Occipital lobe (tissue), 2 donors: ENCODE measurements around the gene POC1B. TPM values are rescaled to one million over a fixed set of nuclear protein-coding genes. Genes with fewer than 3 reads are reported as not detected.

Experiments
- DNase-seq: peaks from one replicate; lab custom pipeline; 2025; lab: John Stamatoyannopoulos, UW
- total RNA-seq: library from RNA; depleted of rRNA; stranded (reverse); fragments of >200 nt; gene quantifications from one replicate; pipeline ENCODE4 v1.2.3, GENCODE V29; 2014

The POC1B gene
- total RNA-seq, 1 donor from 2014 or later = 15.6 TPM

DNA sequence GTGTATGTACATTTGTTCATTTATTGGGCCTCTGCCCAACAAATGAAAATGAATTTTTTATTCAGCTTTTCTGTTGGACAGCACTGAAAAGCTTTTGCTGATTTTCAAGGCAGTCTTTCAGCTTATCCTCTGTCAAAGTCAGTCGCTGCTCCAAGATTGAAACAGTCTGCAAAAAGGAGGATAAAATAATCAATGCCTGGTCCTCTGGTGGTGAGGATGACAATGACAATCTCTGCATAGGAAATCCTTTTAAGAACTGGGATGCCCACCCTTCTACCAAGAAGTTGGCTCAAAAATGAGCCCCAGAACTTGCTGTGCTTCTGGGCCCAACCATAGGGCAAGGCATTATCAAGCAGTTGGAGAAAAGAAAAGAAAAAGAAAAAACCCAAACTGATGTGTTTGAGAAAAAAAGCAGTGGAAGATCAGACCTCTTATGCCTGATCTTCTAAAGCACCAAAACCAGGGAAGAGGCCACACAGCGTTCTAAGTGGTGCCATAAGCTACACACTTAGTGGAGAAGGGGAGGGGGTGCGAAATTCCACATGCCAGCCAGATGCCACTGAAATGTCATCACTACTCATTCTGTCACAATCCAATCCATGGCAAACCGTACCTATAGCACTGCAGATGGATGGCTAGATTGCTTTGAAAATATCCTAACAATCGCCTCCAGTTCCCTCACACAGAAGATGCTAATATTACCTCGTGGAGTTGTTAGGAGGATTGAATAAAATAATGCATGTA lies 104.6 kb downstream of the POC1B start:
- no peak for DNase-seq

DNA sequence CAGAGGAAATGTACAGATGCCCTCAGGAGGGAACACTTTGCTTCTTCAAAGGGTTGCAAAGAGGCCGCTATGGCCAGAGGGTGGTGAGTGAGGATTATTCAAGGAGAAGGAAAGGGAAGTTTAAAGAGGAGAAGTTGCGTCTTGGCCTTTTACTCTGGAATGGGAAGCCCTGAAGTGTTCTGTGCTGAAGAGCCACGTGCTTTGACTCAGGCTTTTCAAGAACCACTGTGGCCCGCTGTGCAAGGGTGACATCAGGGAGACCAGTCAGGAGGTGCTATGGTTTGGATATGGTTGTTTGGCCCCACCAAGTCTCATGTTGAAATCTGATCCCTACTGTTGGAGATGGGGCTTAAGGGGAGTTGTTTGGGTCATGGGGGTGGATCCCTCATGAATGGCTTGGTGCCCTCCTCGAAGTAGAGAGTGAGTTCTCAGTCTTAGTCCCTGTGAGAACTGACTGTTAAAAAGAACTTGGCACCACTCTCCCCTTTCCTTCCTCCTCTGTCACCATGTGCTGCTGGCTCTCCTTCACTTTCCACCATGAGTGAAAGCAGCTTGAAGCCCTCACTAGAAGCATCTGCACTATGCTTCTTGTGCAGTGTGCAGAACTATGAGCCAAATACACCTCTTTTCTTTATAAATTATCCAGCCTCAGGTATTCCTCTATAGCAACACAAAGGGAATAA lies 107.5 kb downstream of the POC1B start:
- DNase-seq = no peak

DNA sequence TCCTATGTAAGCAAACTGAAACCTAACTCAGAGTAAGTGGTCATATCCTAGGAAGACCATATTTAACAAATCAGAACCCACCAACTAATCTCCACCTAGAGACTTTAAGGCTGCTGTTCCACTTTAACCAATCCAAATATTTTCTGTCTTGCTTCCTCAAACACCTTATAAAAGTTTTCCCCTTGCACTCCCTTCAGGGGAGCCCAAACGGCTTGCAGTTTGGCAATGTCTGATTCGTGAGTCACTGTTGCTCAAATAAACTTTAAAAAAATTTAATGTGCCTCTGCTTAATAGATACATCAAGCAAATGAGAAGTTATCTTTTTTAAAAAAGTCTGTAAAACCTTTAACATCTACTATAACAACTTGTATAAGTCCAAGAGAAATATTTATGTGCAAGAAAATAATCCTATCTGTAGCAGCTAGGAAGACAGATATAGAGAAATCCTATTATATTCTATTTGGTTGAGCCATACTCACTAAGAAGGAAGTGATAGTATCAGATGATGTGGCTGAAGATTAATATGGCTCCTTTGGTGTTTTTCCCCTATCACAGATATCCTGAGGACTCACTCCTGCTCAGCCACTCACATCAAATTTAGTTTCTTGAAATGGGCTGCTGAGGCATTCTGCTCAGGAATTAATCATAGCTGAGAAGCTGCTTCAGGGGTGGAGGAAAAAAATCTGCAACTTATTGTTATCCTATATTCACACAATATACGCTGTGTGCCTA lies 108.4 kb downstream of the POC1B start:
- no peak for DNase-seq

DNA sequence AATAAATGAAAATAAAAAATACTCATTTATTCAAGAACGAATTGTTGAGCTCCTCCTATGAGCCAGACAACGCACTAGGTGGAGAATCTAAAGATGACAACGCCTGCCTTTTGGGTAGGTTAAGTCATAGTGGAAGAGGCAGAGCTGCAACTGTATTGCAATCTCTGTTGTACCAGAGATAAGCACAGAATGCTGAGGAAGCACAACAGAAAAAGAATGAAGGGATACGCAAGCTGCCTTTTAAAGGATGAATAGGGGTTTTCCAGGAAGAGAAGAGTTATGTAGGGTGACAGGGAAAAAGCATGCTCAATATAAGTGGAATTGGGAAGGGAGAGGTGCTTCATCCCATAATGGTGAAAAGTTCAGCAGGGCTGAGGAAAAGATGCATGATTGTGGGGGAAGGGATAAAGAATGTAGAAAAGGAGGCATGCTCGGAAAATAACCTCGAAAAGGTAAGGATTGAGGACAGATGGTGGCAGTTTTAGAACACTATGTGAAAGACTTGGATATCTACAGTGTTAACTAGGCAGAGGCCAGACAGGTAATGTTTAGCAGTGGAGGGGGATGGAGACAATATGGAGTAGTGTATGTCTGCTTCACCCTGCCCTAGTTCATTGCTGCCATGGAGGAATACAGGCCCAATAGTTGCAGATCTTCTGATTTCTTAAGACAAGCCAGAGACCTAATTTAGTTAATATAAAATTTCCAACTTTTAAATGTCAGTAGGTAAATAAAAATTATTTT lies 109.6 kb downstream of the POC1B start:
- DNase-seq = no peak

DNA sequence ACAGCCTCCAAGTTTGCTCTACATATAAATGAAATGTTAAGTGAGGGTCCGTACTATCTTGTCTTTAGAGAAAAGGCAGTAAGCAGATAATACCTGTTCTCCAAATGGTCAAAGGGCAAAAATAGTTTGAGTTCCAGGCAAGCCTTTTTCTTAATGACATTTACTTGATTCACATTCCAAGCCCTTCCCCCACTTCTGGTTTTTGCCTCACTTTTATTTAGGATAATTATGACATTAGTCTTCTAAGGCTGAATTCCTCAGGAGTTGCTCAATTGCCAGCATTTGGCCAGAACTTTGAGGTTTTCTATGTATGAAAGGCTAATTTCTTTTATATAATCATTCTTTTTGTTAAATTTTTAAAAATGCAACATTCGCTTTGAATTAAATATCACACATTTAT lies 111.0 kb downstream of the POC1B start:
- DNase-seq = no peak

DNA sequence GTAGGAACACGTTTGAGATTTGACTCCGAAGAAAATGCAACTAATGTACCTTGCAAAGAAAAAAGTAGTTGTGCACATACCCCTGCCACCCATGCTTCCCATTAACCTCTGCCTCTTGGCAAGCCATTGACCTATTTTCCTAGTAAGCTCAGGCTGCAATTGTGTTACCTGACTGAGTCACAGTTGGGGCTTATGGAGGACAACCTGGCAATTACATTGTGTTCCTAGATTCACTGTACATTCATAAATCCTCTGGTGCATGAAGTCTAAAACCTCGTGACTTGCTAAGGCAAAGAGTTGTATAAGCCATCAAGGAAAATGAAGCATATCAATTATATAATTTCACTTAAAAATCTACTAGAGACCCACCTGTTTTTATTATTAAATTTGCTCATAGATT lies 111.5 kb downstream of the POC1B start:
- DNase-seq = no peak

DNA sequence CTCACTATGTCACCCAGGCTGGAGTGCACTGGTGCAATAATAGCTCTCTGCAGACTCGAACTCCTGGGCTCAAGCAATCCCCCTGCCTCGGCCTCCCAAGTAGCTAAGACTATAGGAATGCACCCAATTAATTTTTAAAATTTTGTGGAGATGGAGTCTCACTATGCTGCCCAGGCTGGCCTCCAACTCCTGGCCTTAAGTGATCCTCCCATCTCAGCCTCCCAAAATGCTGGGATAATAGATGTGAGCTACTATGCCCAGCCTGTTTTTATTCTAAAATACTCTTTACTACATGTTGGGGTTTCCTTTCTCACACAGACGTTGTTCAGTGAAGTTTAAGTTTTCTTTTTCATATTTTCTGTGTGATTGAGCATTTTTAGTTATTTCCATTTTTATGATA lies 112.6 kb downstream of the POC1B start:
- DNase-seq = no peak

DNA sequence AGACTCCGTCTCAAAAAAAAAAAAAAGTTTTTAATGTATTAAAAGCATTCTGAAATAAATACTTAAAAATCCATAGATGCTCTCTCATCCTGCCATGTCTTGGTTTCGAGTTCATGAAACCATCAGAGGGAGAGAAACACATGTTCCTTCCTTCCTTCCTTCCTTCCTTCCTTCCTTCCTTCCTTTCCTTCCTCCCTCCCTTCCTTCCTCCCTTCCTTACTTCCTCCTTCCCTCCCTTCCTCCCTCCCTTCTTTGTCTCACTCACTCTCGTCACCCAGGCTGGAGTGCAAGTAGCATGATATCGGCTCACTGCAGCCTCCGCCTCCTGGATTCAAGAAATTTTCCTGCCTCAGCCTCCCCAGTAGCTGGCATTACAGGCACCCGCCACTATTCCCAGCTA lies 113.2 kb downstream of the POC1B start:
- DNase-seq = no peak

DNA sequence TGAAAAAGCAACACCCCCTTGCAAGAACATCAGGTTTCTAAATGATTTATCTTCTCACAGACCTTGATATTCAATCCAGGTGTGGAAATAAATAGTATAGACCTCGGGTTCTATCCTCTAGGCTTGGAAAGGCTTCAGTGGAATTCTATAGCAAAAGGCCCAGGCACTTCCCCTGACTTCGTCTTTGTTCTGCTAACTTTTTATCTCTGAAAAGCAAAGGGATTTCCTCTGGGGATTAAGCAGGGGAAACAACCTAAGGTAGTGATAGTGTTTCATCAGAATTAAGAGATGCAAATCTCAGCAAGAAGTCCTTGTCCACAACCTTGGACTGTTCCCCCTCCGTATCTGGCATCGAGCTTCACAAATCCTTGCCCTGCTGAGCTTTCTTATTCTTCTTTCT lies 114.0 kb downstream of the POC1B start:
- no peak for DNase-seq

DNA sequence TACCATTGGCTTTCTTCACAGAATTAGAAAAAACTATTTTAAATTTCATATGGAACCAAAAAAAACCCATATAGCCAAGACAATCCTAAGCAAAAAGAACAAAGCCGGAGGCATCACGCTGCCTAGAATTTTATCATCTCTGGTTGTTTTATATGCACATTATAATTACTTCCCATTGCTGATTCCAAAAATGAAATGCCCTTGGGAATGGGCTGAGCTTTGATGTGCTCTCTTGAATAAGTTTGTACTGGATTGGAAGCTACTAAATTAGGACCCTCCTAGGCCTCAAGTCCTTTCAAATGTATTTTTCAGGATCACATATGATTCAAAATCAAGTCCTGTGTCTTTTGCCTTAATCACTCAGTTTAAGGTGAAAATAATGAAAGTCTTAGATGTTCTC lies 114.6 kb downstream of the POC1B start:
- DNase-seq = no peak

DNA sequence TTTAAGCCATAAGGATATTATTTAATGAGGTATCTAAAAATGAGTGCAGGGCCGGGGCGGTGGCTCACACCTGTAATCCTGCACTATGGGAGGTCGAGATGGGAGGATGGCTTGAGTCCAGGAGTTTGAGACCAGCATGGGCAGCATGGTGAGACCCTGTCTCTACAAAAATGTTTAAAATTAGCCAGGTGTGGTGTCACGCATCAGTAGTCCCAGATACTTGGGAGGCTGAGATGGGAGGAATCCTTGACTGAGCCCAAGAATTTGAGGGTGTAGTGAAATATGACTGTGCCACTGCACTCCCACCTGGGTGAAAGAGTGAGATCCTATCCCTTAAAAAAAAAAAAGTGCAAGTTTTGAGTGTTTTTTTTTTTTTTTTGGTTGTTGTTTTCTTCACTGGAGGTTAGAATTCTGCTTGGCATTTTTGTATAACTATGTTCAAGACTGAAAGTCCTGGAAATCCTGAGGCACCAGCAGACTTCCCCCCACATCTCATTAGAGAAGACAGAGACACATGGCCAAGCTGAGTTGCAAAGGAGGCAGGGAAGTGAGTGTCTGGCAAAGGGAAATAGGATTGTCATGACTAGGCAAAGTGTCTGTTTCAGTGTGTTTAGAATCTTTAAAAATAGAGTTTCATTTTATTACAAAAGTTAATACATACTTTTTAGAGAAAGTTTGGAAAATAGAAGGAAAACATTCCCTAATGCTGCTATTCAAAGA lies 120.1 kb downstream of the POC1B start:
- no peak for DNase-seq

DNA sequence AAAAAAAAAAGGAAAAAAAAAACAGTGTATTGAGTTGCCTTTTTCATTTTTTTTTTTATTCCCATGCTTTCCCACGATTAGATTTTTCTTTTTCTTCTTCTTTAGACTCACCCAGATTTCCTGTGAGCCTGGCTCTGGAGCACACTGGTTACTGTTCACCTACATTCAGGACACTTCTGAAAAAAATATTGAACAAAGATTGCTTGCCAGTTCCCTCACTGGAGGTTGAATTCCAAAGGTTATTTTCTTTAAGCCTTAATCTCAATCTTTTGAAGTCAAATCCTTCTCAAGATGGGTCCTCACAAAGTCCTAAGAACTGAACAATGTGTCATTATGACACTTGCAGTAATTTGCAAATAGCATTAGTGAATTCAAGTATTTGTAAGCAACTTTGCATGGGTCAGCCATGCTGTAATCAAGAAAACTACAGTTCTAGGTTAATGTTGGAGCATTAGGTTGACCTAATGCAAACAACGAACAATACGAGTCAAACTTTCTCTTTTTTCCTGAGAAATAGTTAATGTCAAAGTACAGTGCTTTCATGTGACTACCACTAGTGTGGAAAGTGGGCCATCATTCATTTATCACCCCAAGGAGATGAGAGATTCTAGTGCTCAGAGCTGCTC lies 124.3 kb downstream of the POC1B start:
- DNase-seq = no peak

DNA sequence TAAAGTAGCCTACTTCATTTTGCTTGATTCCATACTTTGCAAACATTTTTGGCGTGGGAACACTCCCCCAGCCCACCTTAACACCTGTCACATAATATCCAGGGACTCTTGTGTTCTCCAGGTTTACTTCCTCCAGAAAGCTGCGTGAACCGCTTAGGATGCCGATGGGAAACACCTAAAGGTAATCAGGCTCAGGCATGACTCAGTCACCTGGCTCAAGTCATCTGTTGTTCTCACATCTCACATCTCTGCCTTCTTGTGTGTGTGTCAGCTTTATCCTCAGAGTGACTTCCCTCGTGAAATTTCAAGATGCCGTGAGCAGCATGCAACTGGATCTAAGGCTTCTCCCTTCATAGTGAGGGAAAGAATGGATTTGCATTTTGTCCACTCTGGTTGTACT lies 125.4 kb downstream of the POC1B start:
- no peak for DNase-seq

DNA sequence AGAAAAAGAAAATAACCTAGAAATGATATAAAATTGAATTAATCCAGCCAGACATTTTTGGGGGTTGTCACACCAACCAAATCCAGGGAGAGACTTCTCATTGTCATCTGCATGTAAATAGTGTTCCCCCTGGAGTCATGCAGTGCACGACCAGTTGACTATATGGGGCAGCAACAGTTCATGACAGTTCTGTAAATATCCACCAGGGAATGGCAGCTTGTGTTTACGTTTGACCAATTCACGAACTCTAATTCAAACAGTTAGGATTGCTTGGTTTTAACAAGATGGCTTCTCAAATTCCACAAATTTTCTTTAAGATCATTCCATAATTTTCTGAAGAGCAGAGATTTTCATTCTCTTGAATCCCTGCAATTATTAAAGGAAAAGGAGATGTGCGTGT lies 130.1 kb downstream of the POC1B start:
- no peak for DNase-seq

DNA sequence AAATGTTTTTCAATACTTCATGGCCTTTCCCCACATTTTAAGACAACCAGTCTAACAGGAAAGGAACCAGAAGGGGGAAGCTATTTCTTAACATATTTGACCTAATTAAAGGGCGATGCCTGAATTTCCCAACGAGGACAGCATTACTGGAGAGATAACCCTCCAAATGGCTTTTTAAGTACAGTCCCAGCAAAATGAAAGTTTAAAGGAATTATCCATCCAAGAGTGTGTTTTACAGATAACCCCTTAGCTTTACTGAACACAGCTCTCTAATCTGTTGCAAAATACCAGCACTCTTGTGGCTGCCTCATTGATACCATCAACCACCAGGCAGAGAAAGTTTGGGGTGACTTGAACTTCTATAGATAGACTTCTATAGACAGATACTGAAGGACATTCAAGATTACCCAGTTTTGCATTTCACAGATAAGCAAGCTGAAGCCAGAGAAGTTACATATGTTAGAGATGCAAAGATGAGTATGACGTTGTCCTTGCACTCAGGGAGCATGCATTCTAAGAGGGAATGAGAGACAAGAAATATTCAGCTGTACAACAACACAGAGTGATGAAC lies 132.2 kb downstream of the POC1B start:
- DNase-seq = no peak

DNA sequence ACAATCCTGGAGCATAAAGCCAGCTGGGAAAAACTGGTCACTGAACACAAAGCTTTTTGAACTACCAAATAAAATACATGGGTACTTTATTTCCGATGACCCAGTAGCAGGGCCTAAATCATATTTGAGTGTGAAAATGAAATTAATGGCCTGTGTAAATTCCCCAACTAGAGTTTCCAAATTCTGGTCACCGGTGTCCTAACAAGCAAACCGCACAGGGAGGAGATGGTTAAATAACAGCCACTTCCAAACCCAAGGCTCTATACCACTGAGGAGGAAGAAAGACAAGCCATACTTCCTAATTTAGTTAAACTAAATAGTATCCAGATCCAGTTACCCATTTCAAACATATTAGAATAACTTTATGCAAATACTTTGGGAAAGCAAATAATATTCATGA lies 133.5 kb downstream of the POC1B start:
- no peak for DNase-seq

DNA sequence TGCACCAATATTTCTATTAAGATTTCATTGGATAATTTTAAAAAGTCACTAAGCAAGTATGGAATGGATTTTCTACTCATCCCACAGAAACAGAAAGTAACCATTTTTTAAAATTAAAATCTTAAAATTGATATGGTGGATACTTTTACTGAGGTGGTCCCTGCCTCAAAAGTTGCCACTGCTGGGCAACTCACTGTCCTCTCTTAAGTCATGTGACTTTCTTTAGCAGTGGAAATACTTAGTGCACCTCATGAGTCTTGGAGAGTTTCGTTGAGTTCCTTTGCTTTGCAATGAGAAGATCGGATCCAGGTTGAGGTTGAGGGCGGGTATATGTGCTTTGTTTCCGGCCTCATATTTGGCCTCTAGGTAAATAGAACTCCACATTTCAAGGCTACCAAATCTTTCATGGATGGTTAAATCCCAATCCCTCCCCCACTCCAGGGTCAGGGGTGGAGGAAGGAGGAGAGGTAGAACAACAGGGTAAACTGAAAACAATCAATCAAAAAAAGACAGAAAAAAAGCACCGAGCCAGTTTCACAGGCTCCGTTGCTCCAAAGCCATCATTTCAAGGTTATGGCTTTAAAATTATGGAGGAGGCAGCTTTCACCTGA lies 134.0 kb downstream of the POC1B start:
- no peak for DNase-seq

DNA sequence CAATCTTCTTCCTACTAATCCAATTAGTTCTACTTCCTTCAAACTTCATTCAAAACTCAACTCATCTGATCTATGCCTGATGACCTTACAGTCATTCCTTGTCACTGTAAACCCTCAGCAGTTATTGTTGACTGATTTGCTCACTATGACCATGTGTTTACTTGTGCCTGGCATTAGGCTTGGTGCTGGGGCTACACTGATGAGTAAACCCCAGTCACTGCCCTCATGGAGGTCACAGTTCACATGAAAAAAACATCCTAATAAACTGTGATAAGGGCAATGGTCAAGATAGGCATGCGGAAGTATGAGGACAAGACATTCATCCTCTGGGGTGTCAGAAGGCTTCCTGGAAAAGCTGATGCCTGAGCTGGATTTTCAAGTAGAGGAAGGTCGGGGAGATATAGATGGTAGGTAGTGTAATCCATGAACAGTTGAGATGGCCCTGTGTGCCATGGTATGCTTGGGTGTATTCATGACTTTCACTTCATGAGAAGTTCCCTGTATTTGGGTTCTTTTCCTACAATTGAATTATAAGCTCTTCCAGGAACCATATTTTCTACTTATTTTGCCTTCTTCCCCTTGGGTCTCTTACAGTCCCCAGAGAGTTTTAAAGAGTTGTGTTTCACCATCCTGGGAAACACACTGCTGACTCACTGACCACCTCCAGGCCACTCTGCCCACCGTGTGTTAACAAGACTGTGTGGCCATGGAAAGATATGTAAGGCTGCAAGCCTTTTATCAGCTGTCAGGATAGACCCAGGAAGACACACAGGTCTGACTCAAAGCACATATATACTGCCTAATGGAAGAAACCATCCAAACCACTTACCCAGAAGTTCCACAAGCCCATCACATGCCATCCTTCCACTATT lies 134.8 kb downstream of the POC1B start:
- no peak for DNase-seq
